Astrocyte (in vitro differentiated cells and primary cell): ENCODE data around the gene HLA-A.

Experiments
- EZH2 ChIP-seq: IDR thresholded peaks from 2 replicates; pipeline ENCODE4 v1.6.1; 2012; ENCODE audit warnings: mild to moderate bottlenecking, low read length, inconsistent platforms; ENCODE audit not compliant: insufficient read depth
- TF ChIP-seq, protein P1 (sequence below): IDR thresholded peaks from 2 replicates; pipeline ENCODE4 v1.5.1; 2011; ENCODE audit warnings: low read depth, mild to moderate bottlenecking, inconsistent platforms, low read length, moderate library complexity; ENCODE audit not compliant: insufficient read depth

- TF ChIP-seq, protein P1, sequence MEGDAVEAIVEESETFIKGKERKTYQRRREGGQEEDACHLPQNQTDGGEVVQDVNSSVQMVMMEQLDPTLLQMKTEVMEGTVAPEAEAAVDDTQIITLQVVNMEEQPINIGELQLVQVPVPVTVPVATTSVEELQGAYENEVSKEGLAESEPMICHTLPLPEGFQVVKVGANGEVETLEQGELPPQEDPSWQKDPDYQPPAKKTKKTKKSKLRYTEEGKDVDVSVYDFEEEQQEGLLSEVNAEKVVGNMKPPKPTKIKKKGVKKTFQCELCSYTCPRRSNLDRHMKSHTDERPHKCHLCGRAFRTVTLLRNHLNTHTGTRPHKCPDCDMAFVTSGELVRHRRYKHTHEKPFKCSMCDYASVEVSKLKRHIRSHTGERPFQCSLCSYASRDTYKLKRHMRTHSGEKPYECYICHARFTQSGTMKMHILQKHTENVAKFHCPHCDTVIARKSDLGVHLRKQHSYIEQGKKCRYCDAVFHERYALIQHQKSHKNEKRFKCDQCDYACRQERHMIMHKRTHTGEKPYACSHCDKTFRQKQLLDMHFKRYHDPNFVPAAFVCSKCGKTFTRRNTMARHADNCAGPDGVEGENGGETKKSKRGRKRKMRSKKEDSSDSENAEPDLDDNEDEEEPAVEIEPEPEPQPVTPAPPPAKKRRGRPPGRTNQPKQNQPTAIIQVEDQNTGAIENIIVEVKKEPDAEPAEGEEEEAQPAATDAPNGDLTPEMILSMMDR = no peak
- no peak for TF ChIP-seq EZH2
These were observed 3.4 kb upstream of the HLA-A start for GRCh38 chr6:29938746-29939508.
